Upper lobe of right lung (tissue), 1 donor: ENCODE measurements around the gene CCR5AS. TPM values are rescaled to one million over a fixed set of nuclear protein-coding genes. Genes with fewer than 3 reads are reported as not detected.
A peak's percentile ranks its signal among the peaks of the same experiment; 100 is the strongest.

ENCODE experiments used
- ATAC-seq: fragments of 200-7000 bp; cut with Tn5 transposase; one replicate; pipeline ENCODE4 v1.9.1; 2020; ENCODE audit warnings: mild to moderate bottlenecking, moderate library complexity
- DNase-seq: peaks from one replicate; pipeline ENCODE4 v3.0.0-alpha.2; 2020
- H3K27ac ChIP-seq: fragments of 200-600 bp; one replicate; pipeline ENCODE4 v1.8.0; 2022
- H3K27me3 ChIP-seq: fragments of 200-600 bp; one replicate; pipeline ENCODE4 v1.8.0; 2022; ENCODE audit warnings: mild to moderate bottlenecking
- H3K36me3 ChIP-seq: fragments of 200-600 bp; one replicate; pipeline ENCODE4 v1.8.0; 2022
- H3K4me1 ChIP-seq: fragments of 200-600 bp; one replicate; pipeline ENCODE4 v1.8.0; 2022
- H3K4me3 ChIP-seq: fragments of 200-600 bp; one replicate; pipeline ENCODE4 v1.8.0; 2022; ENCODE audit warnings: mild to moderate bottlenecking
- H3K9me3 ChIP-seq: fragments of 200-600 bp; one replicate; pipeline ENCODE4 v1.8.0; 2022
- CTCF ChIP-seq: fragments of 200-600 bp; IDR thresholded peaks from one replicate; pipeline ENCODE4 v1.8.0; 2022; ENCODE audit warnings: antibody characterized with exemption
- intact Hi-C: fragments of 100-400 bp; cut with DNase I; formaldehyde crosslinking; loops from one replicate; pipeline ENCODE4 v1.11.0; 2022
- total RNA-seq: library from RNA; stranded (reverse); fragmentation: NEBNext Ultra II Directional; extraction: Animal tissue kit (Norgen Biotek cat#: 25700); gene quantifications from one replicate; pipeline ENCODE4 v1.2.1, GENCODE V29; 2021
- donor health status: DM: no; HTN: yes; CAD: no; lungs with severe emphysema.

CCR5AS gene

GRCh38 chr3:46318207-46318927 is 88.5 kb downstream of the CCR5AS start:
- Histone ChIP-seq H3K36me3 (no peaks in the 10 kb centered on the region), H3K27ac (no peak overlapping the region), H3K27me3 (no peaks in the 10 kb centered on the region), H3K4me1 (peaks cover under 1% of the 10 kb centered on the region), H3K4me3 (no peak overlapping the region), H3K9me3 (no peaks in the 10 kb centered on the region)
- ATAC-seq: peak; percentile 64
- intact Hi-C loops: no loop called here
- no peak for DNase-seq
- no peak for TF ChIP-seq CTCF

GRCh38 chr3:46316206-46316605 is 90.7 kb downstream of the CCR5AS start:
- TF ChIP-seq CTCF: no peak
- Histone ChIP-seq H3K9me3 (no peaks in the 10 kb centered on the region), H3K36me3 (no peaks in the 10 kb centered on the region), H3K4me1 (peaks cover 14% of the 10 kb centered on the region), H3K27me3 (no peaks in the 10 kb centered on the region), H3K27ac (no peak overlapping the region), H3K4me3 (no peak overlapping the region)
- DNase-seq (no peak), ATAC-seq (no peak)
- intact Hi-C loops: no loop called here

GRCh38 chr3:46314517-46314916 is 92.3 kb downstream of the CCR5AS start:
- no peak overlapping the region for H3K27ac ChIP-seq
- intact Hi-C loops: no loop called here
- H3K4me3 ChIP-seq: no peak overlapping the region
- TF ChIP-seq CTCF: no peak
- H3K9me3 ChIP-seq: no peaks in the 10 kb centered on the region
- H3K36me3 ChIP-seq: no peaks in the 10 kb centered on the region
- DNase-seq (no peak), ATAC-seq (no peak)
- H3K4me1 ChIP-seq: peaks cover 14% of the 10 kb centered on the region
- H3K27me3 ChIP-seq: no peaks in the 10 kb centered on the region

Other genes with a start within 250 kb of the CCR5AS start
- 40.9 TPM for gene CCR1, start 198.8 kb downstream of the CCR5AS start, total RNA-seq
- 0.43 TPM for gene CCR3, start 164.6 kb downstream of the CCR5AS start, total RNA-seq
- gene CCR2, start 53.0 kb downstream of the CCR5AS start, total RNA-seq: 17.8 TPM
- 8.7 TPM for gene CCR5, start 36.1 kb downstream of the CCR5AS start, total RNA-seq
- 28.5 TPM for gene CCRL2, start 193 bp upstream of the CCR5AS start, total RNA-seq
- 14.3 TPM for gene LTF, start 57.8 kb upstream of the CCR5AS start, total RNA-seq
- gene RTP3, start 90.9 kb upstream of the CCR5AS start, total RNA-seq: not detected
- 2.9 TPM for gene LRRC2, start 159.2 kb upstream of the CCR5AS start, total RNA-seq
- not detected for gene FAM240A, start 205.5 kb upstream of the CCR5AS start, total RNA-seq